ENCODE measurements around the gene RUBCN.
"Not testable (repeated sequence)": the region's sequence is repeated elsewhere in the genome, so short reads cannot be mapped to it uniquely, and the experiment has no call there.

DNA sequence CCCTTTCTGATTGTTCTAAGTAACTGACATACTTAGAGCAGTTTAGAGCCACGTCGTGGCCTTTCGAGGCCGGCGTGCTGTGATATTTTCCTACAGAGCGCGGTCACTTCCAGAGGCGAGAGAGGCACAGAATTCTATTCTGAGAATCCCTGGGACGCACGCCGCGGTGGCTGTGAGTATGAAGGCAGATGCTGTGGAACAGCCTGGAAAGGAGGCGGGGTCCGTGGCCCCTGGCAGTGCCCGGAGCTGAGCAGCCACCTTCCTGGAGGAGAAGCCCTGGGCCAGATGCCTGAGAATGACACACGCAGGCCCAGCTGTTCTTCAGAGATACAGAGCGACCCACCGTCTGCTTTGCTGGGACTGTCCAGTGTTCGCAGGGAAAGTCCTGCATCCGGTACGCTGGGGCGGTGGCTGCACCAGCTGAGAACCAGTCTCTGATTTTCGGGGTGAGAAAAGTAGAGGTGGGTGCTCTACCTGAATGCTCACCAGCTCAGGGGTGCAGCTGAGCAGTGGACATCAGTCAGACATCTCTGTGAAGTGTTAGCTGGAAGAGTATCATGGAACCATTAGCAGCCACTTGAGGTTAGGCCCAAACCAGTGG is 75.4 kb downstream of the RUBCN start:
- TF ChIP-seq, protein P1, sequence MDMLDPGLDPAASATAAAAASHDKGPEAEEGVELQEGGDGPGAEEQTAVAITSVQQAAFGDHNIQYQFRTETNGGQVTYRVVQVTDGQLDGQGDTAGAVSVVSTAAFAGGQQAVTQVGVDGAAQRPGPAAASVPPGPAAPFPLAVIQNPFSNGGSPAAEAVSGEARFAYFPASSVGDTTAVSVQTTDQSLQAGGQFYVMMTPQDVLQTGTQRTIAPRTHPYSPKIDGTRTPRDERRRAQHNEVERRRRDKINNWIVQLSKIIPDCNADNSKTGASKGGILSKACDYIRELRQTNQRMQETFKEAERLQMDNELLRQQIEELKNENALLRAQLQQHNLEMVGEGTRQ (IDR thresholded peaks at IDR 0.05; ENCODE audit: borderline replicate concordance, low read depth, low read length), result not testable (repeated sequence)
- TF ChIP-seq GABPA (IDR thresholded peaks at IDR 0.05; ENCODE audit: low read depth); TEAD4 (IDR thresholded peaks at IDR 0.05; ENCODE audit: borderline replicate concordance, insufficient read depth): not testable (repeated sequence)
- TF ChIP-seq, protein P2, sequence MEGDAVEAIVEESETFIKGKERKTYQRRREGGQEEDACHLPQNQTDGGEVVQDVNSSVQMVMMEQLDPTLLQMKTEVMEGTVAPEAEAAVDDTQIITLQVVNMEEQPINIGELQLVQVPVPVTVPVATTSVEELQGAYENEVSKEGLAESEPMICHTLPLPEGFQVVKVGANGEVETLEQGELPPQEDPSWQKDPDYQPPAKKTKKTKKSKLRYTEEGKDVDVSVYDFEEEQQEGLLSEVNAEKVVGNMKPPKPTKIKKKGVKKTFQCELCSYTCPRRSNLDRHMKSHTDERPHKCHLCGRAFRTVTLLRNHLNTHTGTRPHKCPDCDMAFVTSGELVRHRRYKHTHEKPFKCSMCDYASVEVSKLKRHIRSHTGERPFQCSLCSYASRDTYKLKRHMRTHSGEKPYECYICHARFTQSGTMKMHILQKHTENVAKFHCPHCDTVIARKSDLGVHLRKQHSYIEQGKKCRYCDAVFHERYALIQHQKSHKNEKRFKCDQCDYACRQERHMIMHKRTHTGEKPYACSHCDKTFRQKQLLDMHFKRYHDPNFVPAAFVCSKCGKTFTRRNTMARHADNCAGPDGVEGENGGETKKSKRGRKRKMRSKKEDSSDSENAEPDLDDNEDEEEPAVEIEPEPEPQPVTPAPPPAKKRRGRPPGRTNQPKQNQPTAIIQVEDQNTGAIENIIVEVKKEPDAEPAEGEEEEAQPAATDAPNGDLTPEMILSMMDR (IDR thresholded peaks at IDR 0.05), result not testable (repeated sequence)

Data from SK-N-SH (cell line).